Measurements from ENCODE around the gene PTBP2.

The PTBP2 gene, protein sequence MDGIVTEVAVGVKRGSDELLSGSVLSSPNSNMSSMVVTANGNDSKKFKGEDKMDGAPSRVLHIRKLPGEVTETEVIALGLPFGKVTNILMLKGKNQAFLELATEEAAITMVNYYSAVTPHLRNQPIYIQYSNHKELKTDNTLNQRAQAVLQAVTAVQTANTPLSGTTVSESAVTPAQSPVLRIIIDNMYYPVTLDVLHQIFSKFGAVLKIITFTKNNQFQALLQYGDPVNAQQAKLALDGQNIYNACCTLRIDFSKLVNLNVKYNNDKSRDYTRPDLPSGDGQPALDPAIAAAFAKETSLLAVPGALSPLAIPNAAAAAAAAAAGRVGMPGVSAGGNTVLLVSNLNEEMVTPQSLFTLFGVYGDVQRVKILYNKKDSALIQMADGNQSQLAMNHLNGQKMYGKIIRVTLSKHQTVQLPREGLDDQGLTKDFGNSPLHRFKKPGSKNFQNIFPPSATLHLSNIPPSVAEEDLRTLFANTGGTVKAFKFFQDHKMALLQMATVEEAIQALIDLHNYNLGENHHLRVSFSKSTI

GRCh38 chr1:96721416-96722160 lies at the start of gene PTBP2:
PTBP2 (plus strand) TSS chr1:96721784; CDS start chr1:96721865, 81 bp downstream.
- Histone ChIP-seq H3K4me3 (replicated peaks; ENCODE audit: low read depth, low read length) (peak within 1 kb of the TSS; percentile 98), H3K27me3 (replicated peaks; ENCODE audit: control insufficient read depth, insufficient read depth, low read length) (no peaks in the 10 kb centered on the region), H3K36me3 (ENCODE audit: control insufficient read depth, insufficient read depth, low read length) (0 out of 2 replicates have a peak, but pooled peaks cover 3% of the 10 kb centered on the region)
- TF ChIP-seq CTCF (IDR thresholded peaks at IDR 0.05; ENCODE audit: insufficient read depth, low read length, poor library complexity, severe bottlenecking) = no peak
- peak; percentile 88 for DNase-seq (ENCODE audit: extremely low read depth, insufficient read length)

DNA sequence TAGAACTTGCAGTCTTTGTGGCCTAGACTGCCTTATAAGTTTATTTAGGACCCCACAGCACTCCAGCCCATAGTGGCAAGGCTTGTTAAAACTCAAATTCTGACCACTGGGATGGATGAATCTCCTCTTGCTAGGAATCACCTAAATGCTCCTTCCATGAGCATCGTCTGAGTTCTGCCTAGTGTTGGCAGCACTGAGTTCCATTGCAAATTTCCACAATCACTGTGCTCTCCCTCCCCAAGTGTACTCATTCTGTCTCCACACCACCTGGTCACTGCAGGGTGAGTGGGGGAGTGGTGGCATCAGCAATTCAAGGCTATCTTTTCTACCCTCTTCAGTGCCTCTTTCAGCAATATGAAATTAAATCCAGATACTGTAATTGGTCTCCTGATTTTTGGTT lies 46.7 kb upstream of the PTBP2 start:
- no peak for TF ChIP-seq CTCF (IDR thresholded peaks at IDR 0.05; ENCODE audit: insufficient read depth, low read length, poor library complexity, severe bottlenecking)
- no peak for DNase-seq (ENCODE audit: extremely low read depth, insufficient read length)
- no peak overlapping the region for H3K4me3 ChIP-seq (replicated peaks; ENCODE audit: low read depth, low read length)
- no peaks in the 10 kb centered on the region for H3K36me3 ChIP-seq (ENCODE audit: control insufficient read depth, insufficient read depth, low read length)
- no peaks in the 10 kb centered on the region for H3K27me3 ChIP-seq (replicated peaks; ENCODE audit: control insufficient read depth, insufficient read depth, low read length)

- Histone ChIP-seq H3K36me3 (ENCODE audit: control insufficient read depth, insufficient read depth, low read length) (no peaks in the 10 kb centered on the region), H3K4me3 (replicated peaks; ENCODE audit: low read depth, low read length) (no peak overlapping the region), H3K27me3 (replicated peaks; ENCODE audit: control insufficient read depth, insufficient read depth, low read length) (no peaks in the 10 kb centered on the region)
- DNase-seq (ENCODE audit: extremely low read depth, insufficient read length) = no peak
- TF ChIP-seq CTCF (IDR thresholded peaks at IDR 0.05; ENCODE audit: insufficient read depth, low read length, poor library complexity, severe bottlenecking) = no peak
Measured at GRCh38 chr1:96682056-96682455, 39.5 kb upstream of the PTBP2 start.

- DNase-seq (ENCODE audit: extremely low read depth, insufficient read length) = no peak
- TF ChIP-seq CTCF (IDR thresholded peaks at IDR 0.05; ENCODE audit: insufficient read depth, low read length, poor library complexity, severe bottlenecking) = no peak
- no peaks in the 10 kb centered on the region for H3K27me3 ChIP-seq (replicated peaks; ENCODE audit: control insufficient read depth, insufficient read depth, low read length)
Measured at GRCh38 chr1:96683931-96684330, 37.7 kb upstream of the PTBP2 start.

DNA sequence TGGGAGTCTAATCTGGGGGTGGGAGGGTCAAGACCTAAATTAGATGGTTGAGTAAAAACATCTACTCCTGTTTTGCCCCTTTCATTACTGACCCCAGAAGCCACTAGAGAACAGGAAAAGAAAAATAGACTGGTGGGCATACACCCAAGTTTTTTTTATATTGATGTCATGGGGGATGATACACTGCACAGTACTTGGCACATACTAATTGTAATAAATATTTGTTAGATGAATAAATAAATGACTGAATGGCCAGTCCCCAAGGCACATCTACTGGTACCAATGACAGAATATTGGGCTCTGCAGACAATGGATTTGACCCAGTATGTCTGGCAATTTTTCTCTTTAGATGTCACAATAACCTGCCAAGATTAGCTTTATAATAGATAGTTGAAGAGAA lies 36.8 kb upstream of the PTBP2 start:
- Histone ChIP-seq H3K27me3 (replicated peaks; ENCODE audit: control insufficient read depth, insufficient read depth, low read length) (no peaks in the 10 kb centered on the region), H3K36me3 (ENCODE audit: control insufficient read depth, insufficient read depth, low read length) (no peaks in the 10 kb centered on the region), H3K4me3 (replicated peaks; ENCODE audit: low read depth, low read length) (no peak overlapping the region)
- DNase-seq (ENCODE audit: extremely low read depth, insufficient read length) = no peak
- no peak for TF ChIP-seq CTCF (IDR thresholded peaks at IDR 0.05; ENCODE audit: insufficient read depth, low read length, poor library complexity, severe bottlenecking)

More at GRCh38 chr1:96683931-96684330, 37.7 kb upstream of the PTBP2 start:
- H3K36me3 ChIP-seq (ENCODE audit: control insufficient read depth, insufficient read depth, low read length) = no peaks in the 10 kb centered on the region
- no peak overlapping the region for H3K4me3 ChIP-seq (replicated peaks; ENCODE audit: low read depth, low read length)
